ENCODE measurements around the gene MAP6. TPM values are rescaled to one million over a fixed set of nuclear protein-coding genes. Genes with fewer than 3 reads are reported as not detected.

MAP6 gene
- total RNA-seq, 1 donor from 2014 or later: 1.8 TPM

GRCh38 chr11:75595429-75595828, 73.4 kb downstream of the MAP6 start:
- TF ChIP-seq CTCF (conservative IDR thresholded peaks at IDR 0.05; ENCODE audit: low read depth, low read length): no peak
- DNase-seq (ENCODE audit: low read depth): no peak
- H3K4me3 ChIP-seq (ENCODE audit: low read depth, low read length): no peak overlapping the region

- H3K4me3 ChIP-seq (ENCODE audit: low read depth, low read length): no peak overlapping the region
- no peak for DNase-seq (ENCODE audit: low read depth)
- no peak for TF ChIP-seq CTCF (conservative IDR thresholded peaks at IDR 0.05; ENCODE audit: low read depth, low read length)
Observed at GRCh38 chr11:75594211-75594610, 74.6 kb downstream of the MAP6 start.

- no peak for TF ChIP-seq CTCF (conservative IDR thresholded peaks at IDR 0.05; ENCODE audit: low read depth, low read length)
- no peak for DNase-seq (ENCODE audit: low read depth)
- H3K4me3 ChIP-seq (ENCODE audit: low read depth, low read length): no peak overlapping the region
Observed at GRCh38 chr11:75593286-75593915, 75.4 kb downstream of the MAP6 start.

- DNase-seq (ENCODE audit: low read depth): no peak
- H3K4me3 ChIP-seq (ENCODE audit: low read depth, low read length): no peak overlapping the region
- TF ChIP-seq CTCF (conservative IDR thresholded peaks at IDR 0.05; ENCODE audit: low read depth, low read length): peak; percentile 21
Observed at GRCh38 chr11:75592715-75593114, 76.1 kb downstream of the MAP6 start.

- no peak overlapping the region for H3K4me3 ChIP-seq (ENCODE audit: low read depth, low read length)
- TF ChIP-seq CTCF (conservative IDR thresholded peaks at IDR 0.05; ENCODE audit: low read depth, low read length): no peak
- no peak for DNase-seq (ENCODE audit: low read depth)
Observed at GRCh38 chr11:75591966-75592365, 76.9 kb downstream of the MAP6 start.

- no peak for TF ChIP-seq CTCF (conservative IDR thresholded peaks at IDR 0.05; ENCODE audit: low read depth, low read length)
Observed at GRCh38 chr11:75591371-75591770, 77.5 kb downstream of the MAP6 start.

GRCh38 chr11:75589933-75590332, 78.9 kb downstream of the MAP6 start:
- no peak overlapping the region for H3K4me3 ChIP-seq (ENCODE audit: low read depth, low read length)
- TF ChIP-seq CTCF (conservative IDR thresholded peaks at IDR 0.05; ENCODE audit: low read depth, low read length): no peak
- no peak for DNase-seq (ENCODE audit: low read depth)

More at GRCh38 chr11:75591371-75591770, 77.5 kb downstream of the MAP6 start:
- DNase-seq (ENCODE audit: low read depth): no peak
- H3K4me3 ChIP-seq (ENCODE audit: low read depth, low read length): no peak overlapping the region
